Neural crest cell (in vitro differentiated cells): ENCODE data around the gene CNTNAP2. TPM values are rescaled to one million over a fixed set of nuclear protein-coding genes. Genes with fewer than 3 reads are reported as not detected.

Experiments
- DNase-seq: peaks from one replicate; pipeline ENCODE4 v3.0.0; 2021; ENCODE audit warnings: low read depth, mixed read lengths, low spot score
- H3K27ac Mint-ChIP-seq: one replicate; pipeline ENCODE4 v1.8.0; 2021; ENCODE audit warnings: mild to moderate bottlenecking, mixed read lengths; ENCODE audit not compliant: unreplicated experiment
- H3K27me3 Mint-ChIP-seq: 2 replicates; pipeline ENCODE4 v1.8.0; 2021; ENCODE audit warnings: low read depth, mild to moderate bottlenecking, mixed read lengths
- H3K36me3 Mint-ChIP-seq: 2 replicates; pipeline ENCODE4 v1.8.0; 2021; ENCODE audit warnings: low read depth, mild to moderate bottlenecking, mixed read lengths
- H3K4me1 Mint-ChIP-seq: 2 replicates; pipeline ENCODE4 v1.8.0; 2021; ENCODE audit warnings: mixed read lengths
- H3K4me3 Mint-ChIP-seq: one replicate; pipeline ENCODE4 v1.8.0; 2021; ENCODE audit warnings: mild to moderate bottlenecking, mixed read lengths
- H3K9me3 Mint-ChIP-seq: 2 replicates; pipeline ENCODE4 v1.8.0; 2021; ENCODE audit warnings: mixed read lengths
- total RNA-seq: library from RNA; stranded (reverse); gene quantifications from 2 replicates; pipeline ENCODE4 v1.2.1, GENCODE V29; 2021
- TF ChIP-seq, protein P1 (sequence below): fragments of 200-600 bp; sonication (generic); conservative IDR thresholded peaks from 2 replicates; pipeline ENCODE4 v1.5.0; 2021; ENCODE audit warnings: antibody characterized with exemption, mild to moderate bottlenecking

The CNTNAP2 gene
- total RNA-seq, 1 donor from 2014 or later = 12.9 TPM

DNA sequence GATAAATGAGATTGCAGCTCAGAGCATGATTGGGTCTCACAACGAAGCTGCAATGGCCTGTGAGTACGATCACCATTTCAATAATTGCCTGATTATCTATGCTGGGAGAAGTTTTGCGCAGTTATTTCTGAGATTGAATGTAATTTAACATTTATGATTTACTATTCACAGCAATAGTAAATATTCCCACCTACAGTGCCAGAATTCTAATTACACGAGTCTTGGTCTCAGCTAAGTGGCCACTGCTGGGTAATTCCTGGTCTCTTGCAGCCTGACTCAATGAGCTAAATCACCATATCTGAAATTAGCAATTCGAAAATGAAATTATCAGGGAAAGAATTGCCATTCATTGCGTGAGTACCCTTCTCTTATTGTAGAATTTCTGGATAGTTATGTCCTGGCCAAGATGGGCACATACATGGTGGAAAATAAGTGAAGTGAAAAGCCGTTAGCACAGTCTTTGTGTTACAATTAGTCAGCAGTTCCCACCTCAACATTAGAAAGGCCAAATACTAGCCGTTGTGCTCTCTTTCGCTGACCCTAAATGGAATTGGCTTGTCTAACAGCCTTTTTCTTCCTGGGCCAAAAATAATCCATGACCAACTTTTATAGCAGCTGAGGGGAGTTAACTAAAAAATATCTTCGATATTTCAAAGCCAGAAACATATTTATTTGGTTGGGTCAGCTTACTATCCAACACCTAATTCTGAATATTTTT is 1793.0 kb downstream of the CNTNAP2 start:
- no peaks in the 10 kb centered on the region for H3K9me3 Mint-ChIP-seq
- TF ChIP-seq, protein P1, sequence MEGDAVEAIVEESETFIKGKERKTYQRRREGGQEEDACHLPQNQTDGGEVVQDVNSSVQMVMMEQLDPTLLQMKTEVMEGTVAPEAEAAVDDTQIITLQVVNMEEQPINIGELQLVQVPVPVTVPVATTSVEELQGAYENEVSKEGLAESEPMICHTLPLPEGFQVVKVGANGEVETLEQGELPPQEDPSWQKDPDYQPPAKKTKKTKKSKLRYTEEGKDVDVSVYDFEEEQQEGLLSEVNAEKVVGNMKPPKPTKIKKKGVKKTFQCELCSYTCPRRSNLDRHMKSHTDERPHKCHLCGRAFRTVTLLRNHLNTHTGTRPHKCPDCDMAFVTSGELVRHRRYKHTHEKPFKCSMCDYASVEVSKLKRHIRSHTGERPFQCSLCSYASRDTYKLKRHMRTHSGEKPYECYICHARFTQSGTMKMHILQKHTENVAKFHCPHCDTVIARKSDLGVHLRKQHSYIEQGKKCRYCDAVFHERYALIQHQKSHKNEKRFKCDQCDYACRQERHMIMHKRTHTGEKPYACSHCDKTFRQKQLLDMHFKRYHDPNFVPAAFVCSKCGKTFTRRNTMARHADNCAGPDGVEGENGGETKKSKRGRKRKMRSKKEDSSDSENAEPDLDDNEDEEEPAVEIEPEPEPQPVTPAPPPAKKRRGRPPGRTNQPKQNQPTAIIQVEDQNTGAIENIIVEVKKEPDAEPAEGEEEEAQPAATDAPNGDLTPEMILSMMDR = no peak
- H3K27me3 Mint-ChIP-seq = no peaks in the 10 kb centered on the region
- H3K36me3 Mint-ChIP-seq = no peaks in the 10 kb centered on the region
- no peak overlapping the region for H3K4me3 Mint-ChIP-seq
- DNase-seq = no peak
- no peak overlapping the region for H3K27ac Mint-ChIP-seq
- no peaks in the 10 kb centered on the region for H3K4me1 Mint-ChIP-seq

DNA sequence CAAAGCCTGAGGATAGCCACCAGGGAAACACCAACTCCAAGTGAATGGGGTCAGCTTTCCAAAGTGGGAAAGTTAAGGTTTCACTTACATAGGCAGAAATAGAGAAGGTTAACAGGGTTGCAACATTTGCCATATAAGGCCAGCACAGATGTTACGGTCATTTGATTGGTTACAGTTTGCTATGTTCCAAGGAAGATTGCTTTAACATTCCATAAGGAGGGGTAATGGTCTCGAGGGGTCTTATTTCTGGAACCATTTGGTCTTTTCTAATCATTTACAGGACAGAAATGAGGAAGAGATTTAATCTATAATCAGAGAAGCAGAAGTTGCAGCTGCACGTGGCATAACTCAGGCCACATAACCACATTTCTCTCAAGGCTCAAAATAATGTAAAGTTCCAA is 1794.6 kb downstream of the CNTNAP2 start:
- TF ChIP-seq, protein P1 = no peak
- Mint-ChIP-seq H3K27me3 (no peaks in the 10 kb centered on the region), H3K4me3 (no peak overlapping the region), H3K36me3 (no peaks in the 10 kb centered on the region), H3K9me3 (no peaks in the 10 kb centered on the region), H3K27ac (no peak overlapping the region), H3K4me1 (no peaks in the 10 kb centered on the region)
- DNase-seq = no peak

DNA sequence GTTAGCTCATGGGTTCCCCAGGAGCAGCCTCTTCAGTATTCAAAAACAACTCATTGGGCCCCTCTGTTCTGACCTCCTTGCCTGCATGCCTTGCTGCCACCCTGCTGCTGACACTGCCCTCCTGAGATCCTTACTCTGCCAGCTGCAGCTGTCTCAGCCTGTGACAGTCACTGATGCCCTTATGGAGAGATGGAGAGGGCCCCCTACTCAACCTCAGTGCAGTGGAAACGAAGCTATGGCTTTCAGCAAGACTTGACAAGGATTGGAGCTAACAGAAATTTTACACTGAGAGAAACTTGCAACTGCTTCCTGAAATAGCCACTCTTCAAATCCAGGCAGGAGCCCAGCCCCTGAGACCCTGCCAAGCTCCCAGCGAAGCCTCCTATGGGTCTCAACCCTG is 1795.7 kb downstream of the CNTNAP2 start:
- TF ChIP-seq, protein P1 = no peak
- no peak overlapping the region for H3K4me3 Mint-ChIP-seq
- no peaks in the 10 kb centered on the region for H3K9me3 Mint-ChIP-seq
- no peaks in the 10 kb centered on the region for H3K36me3 Mint-ChIP-seq
- H3K27me3 Mint-ChIP-seq = no peaks in the 10 kb centered on the region
- H3K27ac Mint-ChIP-seq = no peak overlapping the region
- DNase-seq = no peak
- H3K4me1 Mint-ChIP-seq = no peaks in the 10 kb centered on the region

DNA sequence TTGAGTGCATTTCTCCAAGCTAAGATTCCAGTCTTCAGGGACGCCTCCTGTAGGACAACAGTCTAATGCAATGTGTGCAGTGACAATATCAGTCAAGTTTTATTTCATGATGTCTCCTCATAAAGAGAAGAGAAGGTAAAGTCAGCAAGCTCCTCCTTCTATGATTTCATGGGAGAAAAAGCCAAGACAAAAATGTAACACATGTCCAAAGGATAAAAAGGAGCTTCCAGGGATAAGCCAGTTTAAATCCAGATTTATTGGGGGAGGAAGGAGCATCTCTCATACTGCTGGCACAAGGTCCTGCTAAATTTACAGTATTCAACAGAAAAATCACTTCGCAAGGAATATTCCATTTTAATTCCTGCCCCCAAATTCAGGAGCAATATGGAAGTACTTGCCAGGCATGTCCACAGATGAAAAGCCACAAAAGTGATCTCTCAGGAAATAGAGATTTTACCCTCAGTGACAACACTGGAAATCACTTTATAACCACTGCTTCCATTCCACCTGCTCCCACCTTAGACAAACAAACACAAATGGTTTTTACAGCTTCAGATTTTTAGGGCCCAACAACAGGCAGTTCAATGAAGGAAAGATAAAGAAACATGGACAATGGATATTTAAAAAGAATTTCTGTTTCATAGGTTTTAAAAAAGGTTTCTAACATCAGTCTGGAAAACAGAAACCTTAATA is 1796.5 kb downstream of the CNTNAP2 start:
- DNase-seq = no peak
- no peak overlapping the region for H3K4me3 Mint-ChIP-seq

DNA sequence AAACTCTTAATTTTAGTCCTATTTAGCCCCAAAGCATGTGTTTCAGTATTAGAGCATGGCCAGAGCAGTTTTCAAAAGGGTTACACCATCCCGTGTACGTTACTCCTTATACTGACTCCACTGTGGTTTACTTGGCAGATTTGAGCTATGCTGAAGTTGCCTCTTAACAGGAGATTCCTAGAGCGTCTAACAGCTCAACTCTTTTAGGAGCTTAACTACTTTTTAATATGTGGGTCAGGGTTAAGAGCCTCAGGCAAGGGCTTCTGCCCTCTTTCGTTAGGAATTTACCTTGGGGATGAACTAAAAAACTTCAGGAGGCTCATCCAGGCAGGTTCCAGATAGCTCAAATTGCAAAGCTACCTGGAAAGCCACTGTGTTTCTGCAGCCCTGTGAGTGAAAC is 1799.2 kb downstream of the CNTNAP2 start:
- H3K27ac Mint-ChIP-seq = no peak overlapping the region
- H3K27me3 Mint-ChIP-seq = no peaks in the 10 kb centered on the region
- DNase-seq = no peak
- TF ChIP-seq, protein P1 = no peak
- no peaks in the 10 kb centered on the region for H3K36me3 Mint-ChIP-seq
- H3K4me1 Mint-ChIP-seq = no peaks in the 10 kb centered on the region
- no peaks in the 10 kb centered on the region for H3K9me3 Mint-ChIP-seq
- no peak overlapping the region for H3K4me3 Mint-ChIP-seq

More for the DNA sequence above, 1796.5 kb downstream of the CNTNAP2 start:
- TF ChIP-seq, protein P1 = no peak
- H3K4me1 Mint-ChIP-seq = no peaks in the 10 kb centered on the region
- no peak overlapping the region for H3K27ac Mint-ChIP-seq
- H3K36me3 Mint-ChIP-seq = no peaks in the 10 kb centered on the region
- H3K27me3 Mint-ChIP-seq = no peaks in the 10 kb centered on the region
- H3K9me3 Mint-ChIP-seq = no peaks in the 10 kb centered on the region
